A549 (cell line): ENCODE measurements around the gene TRIO. TPM values are rescaled to one million over a fixed set of nuclear protein-coding genes. Genes with fewer than 3 reads are reported as not detected.

Source experiments
- ATAC-seq, 2 experiments: fragments of 200-7000 bp in 1 of 2; fragments of >200 bp in 1 of 2; cut with Nextera tagmentation in 1 of 2; cut with Tn5 transposase in 1 of 2; 3 replicates each; pipeline versions ENCODE4 v1.8.0 to v1.9.1; 2018 to 2020; ENCODE audit warnings: mild to moderate bottlenecking in 1 of 2, moderate library complexity in 1 of 2
- CTCF ChIA-PET: fragments of 300-600 bp; sonication (Branson Sonifier 250); formaldehyde crosslinking; extraction: SDS; loops from one replicate; lab custom pipeline; 2021; ENCODE audit warnings: antibody characterized with exemption, inconsistent platforms; lab: Yijun Ruan, JAX
- POLR2A ChIA-PET: fragments of 350-600 bp; formaldehyde crosslinking; extraction: SDS; loops from one replicate; lab custom pipeline; 2021; ENCODE audit warnings: antibody characterized with exemption, inconsistent platforms; lab: Yijun Ruan, JAX
- DNase-seq, 2 experiments: peaks; one replicate each; pipeline versions ENCODE4 v3.0.0 to v3.0.0-alpha.2; 2011 to 2016; ENCODE audit warnings: low read depth in 1 of 2, low spot score in 1 of 2
- FAIRE-seq: peaks from 2 replicates; lab custom pipeline; 2011; peaks lifted over from hg19 to GRCh38; lab: Jason Lieb, UNC
- H3K27ac ChIP-seq, 2 experiments: fragments of >200 bp; sonication (Bioruptor Twin); formaldehyde crosslinking; 3 replicates each; pipeline ENCODE4 v1.5.1; 2016 to 2017
- H3K4me1 ChIP-seq: fragments of >200 bp; sonication (Bioruptor Twin); formaldehyde crosslinking; 3 replicates; pipeline ENCODE4 v1.6.1; 2016
- H3K4me2 ChIP-seq: fragments of >200 bp; sonication (Bioruptor Twin); formaldehyde crosslinking; 3 replicates; pipeline ENCODE4 v1.6.1; 2016
- H3K4me3 ChIP-seq: fragments of >200 bp; sonication (Bioruptor Twin); formaldehyde crosslinking; 3 replicates; pipeline ENCODE4 v1.5.1; 2016
- H3K9me3 ChIP-seq: fragments of >200 bp; sonication (Bioruptor Twin); formaldehyde crosslinking; 3 replicates; pipeline ENCODE4 v1.6.1; 2016
- CBX2 ChIP-seq: fragments of 200-600 bp; sonication (generic); IDR thresholded peaks from 2 replicates; pipeline ENCODE4 v1.6.1; 2016; ENCODE audit warnings: low read depth, mild to moderate bottlenecking, borderline replicate concordance
- CEBPB ChIP-seq, 2 experiments: fragments of >200 bp in 1 of 2; sonication (Bioruptor Twin) in 1 of 2; formaldehyde crosslinking in 1 of 2; IDR thresholded peaks; 2 replicates each; pipeline ENCODE4 v1.6.1; 2012 to 2016
- CHD2 ChIP-seq: fragments of 150-350 bp; IDR thresholded peaks from 2 replicates; pipeline ENCODE4 v1.6.1; 2014; ENCODE audit warnings: low read length; ENCODE audit not compliant: partially characterized antibody
- EHF ChIP-seq: fragments of 250-450 bp; sonication (Bioruptor Pico); IDR thresholded peaks from 2 replicates; pipeline ENCODE4 v1.5.0; 2020; ENCODE audit warnings: mild to moderate bottlenecking
- EP300 ChIP-seq, 2 experiments: fragments of >200 bp; sonication (Bioruptor Twin); formaldehyde crosslinking; IDR thresholded peaks; 2 replicates in 1 of 2; 3 replicates in 1 of 2; pipeline ENCODE4 v1.6.1; 2016 to 2017
- ESRRA ChIP-seq: fragments of 150-350 bp; IDR thresholded peaks from 2 replicates; pipeline ENCODE4 v1.6.1; 2014; ENCODE audit warnings: mild to moderate bottlenecking, low read length, borderline replicate concordance
- GATA3 ChIP-seq: IDR thresholded peaks from 2 replicates; pipeline ENCODE4 v1.6.1; 2012; ENCODE audit warnings: borderline replicate concordance
- HOXA7 ChIP-seq: fragments of 250-450 bp; sonication (Bioruptor Pico); IDR thresholded peaks from 2 replicates; pipeline ENCODE4 v1.5.0; 2020; ENCODE audit warnings: mild to moderate bottlenecking, moderate library complexity
- HOXB5 ChIP-seq: fragments of 250-450 bp; sonication (Bioruptor Pico); IDR thresholded peaks from 2 replicates; pipeline ENCODE4 v1.5.0; 2020; ENCODE audit warnings: mild to moderate bottlenecking, moderate library complexity
- KDM1A ChIP-seq: fragments of 200-600 bp; sonication (generic); IDR thresholded peaks from 2 replicates; pipeline ENCODE4 v1.6.1; 2016; ENCODE audit warnings: low read depth, mild to moderate bottlenecking
- KDM5A ChIP-seq: fragments of 200-600 bp; sonication (generic); IDR thresholded peaks from 2 replicates; pipeline ENCODE4 v1.6.1; 2016; ENCODE audit warnings: antibody characterized with exemption, mild to moderate bottlenecking
- MAX ChIP-seq: IDR thresholded peaks from 2 replicates; pipeline ENCODE4 v1.6.1; 2012
- NFE2L2 ChIP-seq: fragments of 150-350 bp; conservative IDR thresholded peaks from 2 replicates; pipeline ENCODE4 v1.6.1; 2014; ENCODE audit warnings: low read length
- NR3C1 ChIP-seq: fragments of >200 bp; sonication (Bioruptor Twin); formaldehyde crosslinking; IDR thresholded peaks from 3 replicates; pipeline ENCODE4 v1.6.1; 2017
- RAD21 ChIP-seq, 2 experiments: fragments of >200 bp in 1 of 2; sonication (Bioruptor Twin) in 1 of 2; formaldehyde crosslinking in 1 of 2; IDR thresholded peaks in 1 of 2; conservative IDR thresholded peaks in 1 of 2; 2 replicates in 1 of 2; 3 replicates in 1 of 2; pipeline ENCODE4 v1.6.1; 2012 to 2018; ENCODE audit warnings: inconsistent platforms in 1 of 2
- RARB ChIP-seq: fragments of 250-450 bp; sonication (Bioruptor Pico); IDR thresholded peaks from 2 replicates; pipeline ENCODE4 v1.8.0; 2021; ENCODE audit warnings: mild to moderate bottlenecking, moderate library complexity
- RFX5 ChIP-seq: fragments of 450-650 bp; IDR thresholded peaks from 2 replicates; pipeline ENCODE4 v1.7.1; 2014; ENCODE audit warnings: antibody characterized with exemption, mild to moderate bottlenecking, moderate library complexity
- SMC3 ChIP-seq: fragments of >200 bp; sonication (Bioruptor Twin); formaldehyde crosslinking; IDR thresholded peaks from 3 replicates; pipeline ENCODE4 v1.6.1; 2018; ENCODE audit warnings: inconsistent platforms
- TP53 ChIP-seq: fragments of 250-450 bp; sonication (Bioruptor Pico); IDR thresholded peaks from 2 replicates; pipeline ENCODE4 v1.5.0; 2021; ENCODE audit warnings: mild to moderate bottlenecking, moderate library complexity
- WGBS: methylation state at CpG from one replicate; pipeline ENCODE4 v1.1.6; 2017; ENCODE audit errors: missing lambda C conversion rate; 5-methylcytosine and 5-hydroxymethylcytosine counted together
- polyA plus RNA-seq, 4 experiments: library from polyadenylated mRNA; depleted of rRNA in 3 of 4; stranded (reverse); fragments of >200 nt; fragmentation: RNase III in 1 of 4; extraction: RNeasy Plus Mini Kit Qiagen cat#74134 plus additional on column Dnase treatment in 1 of 4; gene quantifications; 2 replicates in 3 of 4; 3 replicates in 1 of 4; pipeline ENCODE4 v1.2.3, GENCODE V29; 2011 to 2017
- TF ChIP-seq, protein P1 (sequence below): fragments of 450-650 bp; IDR thresholded peaks from 2 replicates; pipeline ENCODE4 v1.6.1; 2014; ENCODE audit warnings: antibody characterized with exemption
- TF ChIP-seq, protein P2 (sequence below): IDR thresholded peaks from 2 replicates; pipeline ENCODE4 v1.6.1; 2012

The TRIO gene
- polyA plus RNA-seq, 2 of the 4 experiments (the other 2 are of a cell fraction) = 47.5 to 79.0 TPM

GRCh38 chr5:14190194-14191164 is 47.3 kb downstream of the TRIO start (continued):
- TF ChIP-seq, protein P1, sequence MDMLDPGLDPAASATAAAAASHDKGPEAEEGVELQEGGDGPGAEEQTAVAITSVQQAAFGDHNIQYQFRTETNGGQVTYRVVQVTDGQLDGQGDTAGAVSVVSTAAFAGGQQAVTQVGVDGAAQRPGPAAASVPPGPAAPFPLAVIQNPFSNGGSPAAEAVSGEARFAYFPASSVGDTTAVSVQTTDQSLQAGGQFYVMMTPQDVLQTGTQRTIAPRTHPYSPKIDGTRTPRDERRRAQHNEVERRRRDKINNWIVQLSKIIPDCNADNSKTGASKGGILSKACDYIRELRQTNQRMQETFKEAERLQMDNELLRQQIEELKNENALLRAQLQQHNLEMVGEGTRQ = no peak

- Histone ChIP-seq H3K4me3 (0 out of 3 replicates have a peak overlapping the region, but pooled peaks have one; percentile 26), H3K4me1 (peaks cover 89% of the 10 kb centered on the region), H3K9me3 (no peaks in the 10 kb centered on the region), H3K27ac (peak overlapping the region; percentile 79 to 92), H3K4me2 (peak overlapping the region; percentile 86)
- no peak for ATAC-seq
- TF ChIP-seq RAD21 (conservative IDR thresholded peaks at IDR 0.05 in 1 of 2, IDR thresholded peaks at IDR 0.05 in 1 of 2) (no peak), NFE2L2 (no peak), EP300 (IDR thresholded peaks at IDR 0.05) (no peak), HOXA7 (CRISPR knock-in tag) (no peak), CEBPB (IDR thresholded peaks at IDR 0.05) (no peak), EHF (CRISPR knock-in tag) (no peak), MAX (no peak), RARB (CRISPR knock-in tag) (no peak), TP53 (CRISPR knock-in tag) (no peak), ESRRA (no peak), KDM1A (no peak), RFX5 (no peak), HOXB5 (CRISPR knock-in tag) (no peak), KDM5A (no peak), SMC3 (no peak)
- TF ChIP-seq, protein P2, sequence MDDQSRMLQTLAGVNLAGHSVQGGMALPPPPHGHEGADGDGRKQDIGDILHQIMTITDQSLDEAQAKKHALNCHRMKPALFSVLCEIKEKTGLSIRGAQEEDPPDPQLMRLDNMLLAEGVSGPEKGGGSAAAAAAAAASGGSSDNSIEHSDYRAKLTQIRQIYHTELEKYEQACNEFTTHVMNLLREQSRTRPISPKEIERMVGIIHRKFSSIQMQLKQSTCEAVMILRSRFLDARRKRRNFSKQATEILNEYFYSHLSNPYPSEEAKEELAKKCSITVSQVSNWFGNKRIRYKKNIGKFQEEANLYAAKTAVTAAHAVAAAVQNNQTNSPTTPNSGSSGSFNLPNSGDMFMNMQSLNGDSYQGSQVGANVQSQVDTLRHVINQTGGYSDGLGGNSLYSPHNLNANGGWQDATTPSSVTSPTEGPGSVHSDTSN = no peak
- no peak for DNase-seq
- WGBS = 43% methylated on average over 3 of the region's 3 CpGs
- ChIA-PET CTCF (interaction anchor here (1.1 to 2.0 kb wide), 4 partner anchors 8 to 79 kb away, joined by 3 to 14 read pairs (median 4); no protein-coding TSS in a partner anchor), POLR2A (interaction anchor here (0.8 kb wide), 1 partner anchor 47 kb away, joined by 3 read pairs; no protein-coding TSS in a partner anchor)
- no peak for FAIRE-seq
Observed at GRCh38 chr5:14191325-14191724, 48.2 kb downstream of the TRIO start.

DNA sequence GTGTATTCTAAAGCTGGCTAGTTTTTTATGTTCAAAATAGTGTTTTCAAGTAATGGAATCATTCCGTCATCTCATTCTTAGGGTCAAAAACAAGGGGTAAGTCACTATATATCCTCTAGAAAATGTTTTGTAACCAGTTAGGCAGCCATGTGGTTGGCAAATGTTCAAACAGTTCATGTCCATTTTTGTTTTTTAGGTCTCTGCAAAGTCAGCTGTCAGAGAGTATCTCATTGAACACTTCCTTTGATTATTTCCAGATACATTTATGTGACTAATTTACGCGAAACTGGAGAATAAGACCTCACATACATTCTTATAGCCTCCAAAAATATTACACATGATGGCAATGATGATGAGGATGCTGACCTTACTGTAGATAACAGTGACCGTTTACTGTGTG is 50.4 kb downstream of the TRIO start:
- Histone ChIP-seq H3K4me3 (no peak overlapping the region), H3K27ac (peak overlapping the region in 1 of 2 experiments; percentile 32; a peak in 2 of 6 replicates)
- no peak for DNase-seq
- ChIA-PET CTCF (interaction anchor here (0.9 to 1.6 kb wide), 4 partner anchors 9 to 189 kb away, joined by 3 to 6 read pairs (median 4); no protein-coding TSS in a partner anchor), POLR2A (no interaction called here)
- TF ChIP-seq CHD2 = no peak
- no peak for TF ChIP-seq NR3C1
- no peak for TF ChIP-seq SMC3
- TF ChIP-seq CBX2 = no peak
- no peak for TF ChIP-seq GATA3
- TF ChIP-seq TP53 (CRISPR knock-in tag) = no peak
- TF ChIP-seq, all 56 proteins: peak for 0
- FAIRE-seq (peak; percentile 61), ATAC-seq (no peak)
- H3K4me2 ChIP-seq = peak overlapping the region; percentile 86; the same call in 1 of the 3 replicates
- H3K4me1 ChIP-seq = peaks cover 88% of the 10 kb centered on the region
- WGBS = 89% methylated on average over 4 of the region's 4 CpGs
- H3K9me3 ChIP-seq = no peaks in the 10 kb centered on the region
